ENCODE results near the gene DSPP.
"Not testable (repeated sequence)": the region's sequence is repeated elsewhere in the genome, so short reads cannot be mapped to it uniquely, and the experiment has no call there.

Gene DSPP

GRCh38 chr4:87608229-87608628 lies at the start of gene DSPP:
Gene DSPP (plus strand): TSS chr4:87608529. CDS start chr4:87610909, 2,380 bp downstream.
- DNase-seq: no peak

- peak; percentile 69 for DNase-seq
These were observed 49.1 kb upstream of the DSPP start for GRCh38 chr4:87559090-87559837.

- DNase-seq: no peak
These were observed 47.5 kb upstream of the DSPP start for GRCh38 chr4:87560802-87561201.

- DNase-seq: no peak
These were observed 42.6 kb upstream of the DSPP start for GRCh38 chr4:87565746-87566145.

- no peak for DNase-seq
These were observed 42.1 kb upstream of the DSPP start for GRCh38 chr4:87566276-87566675.

- no peak for DNase-seq
These were observed 41.1 kb upstream of the DSPP start for GRCh38 chr4:87567191-87567590.

- no peak for DNase-seq
These were observed 38.0 kb upstream of the DSPP start for GRCh38 chr4:87570290-87570805.

GRCh38 chr4:87574376-87574775 lies 34.0 kb upstream of the DSPP start:
- DNase-seq: not testable (repeated sequence)

GRCh38 chr4:87574996-87575395 lies 33.3 kb upstream of the DSPP start:
- no peak for DNase-seq

GRCh38 chr4:87575408-87575807 lies 32.9 kb upstream of the DSPP start:
- DNase-seq: no peak

- DNase-seq: no peak
These were observed 32.3 kb upstream of the DSPP start for GRCh38 chr4:87575983-87576382.

- DNase-seq: no peak
These were observed 28.9 kb upstream of the DSPP start for GRCh38 chr4:87579478-87579877.

- DNase-seq: no peak
These were observed 28.3 kb upstream of the DSPP start for GRCh38 chr4:87580057-87580456.

- DNase-seq: no peak
These were observed 24.0 kb upstream of the DSPP start for GRCh38 chr4:87584222-87584908.

- DNase-seq: no peak
These were observed 18.8 kb upstream of the DSPP start for GRCh38 chr4:87589531-87589930.

- no peak for DNase-seq
These were observed 16.2 kb upstream of the DSPP start for GRCh38 chr4:87592124-87592523.

GRCh38 chr4:87601361-87601760 lies 7.0 kb upstream of the DSPP start:
- DNase-seq: no peak

- no peak for DNase-seq
These were observed 6.1 kb downstream of the DSPP start for GRCh38 chr4:87614292-87614890.

- DNase-seq: no peak
These were observed 7.9 kb downstream of the DSPP start for GRCh38 chr4:87616268-87616667.

GRCh38 chr4:87620086-87620485 lies 11.8 kb downstream of the DSPP start:
- DNase-seq: no peak

- DNase-seq: no peak
These were observed 12.2 kb downstream of the DSPP start for GRCh38 chr4:87620491-87620890.

- no peak for DNase-seq
These were observed 14.0 kb downstream of the DSPP start for GRCh38 chr4:87622303-87622702.

GRCh38 chr4:87624698-87625097 lies 16.4 kb downstream of the DSPP start:
- DNase-seq: no peak

GRCh38 chr4:87631668-87632067 lies 23.3 kb downstream of the DSPP start:
- no peak for DNase-seq

Data from femur (tissue), 1 donor.